HEK293 (cell line): ENCODE data around the gene ETV6.

ENCODE experiments used
- CTCF ChIA-PET: fragments of 350-600 bp; formaldehyde crosslinking; extraction: SDS; loops from one replicate; lab custom pipeline; 2021; ENCODE audit warnings: antibody characterized with exemption; lab: Yijun Ruan, JAX
- POLR2A ChIA-PET: fragments of 300-600 bp; formaldehyde crosslinking; extraction: SDS; loops from one replicate; lab custom pipeline; 2020; ENCODE audit warnings: antibody characterized with exemption, inconsistent platforms; lab: Yijun Ruan, JAX
- H3K27ac ChIP-seq: fragments of 200-500 bp; sonication (Bioruptor generic); 2 replicates; pipeline ENCODE4 v1.5.1; 2014; ENCODE audit warnings: low read depth, low read length, control low read depth, inconsistent platforms; ENCODE audit errors: extremely low read depth
- H3K36me3 ChIP-seq, 2 experiments: fragments of 200-500 bp in 1 of 2; sonication (Bioruptor generic) in 1 of 2; 1 replicate in 1 of 2; 2 replicates in 1 of 2; pipeline ENCODE4 v1.5.1; 2014 to 2017; ENCODE audit warnings: inconsistent platforms in 2 of 2, low read length in 2 of 2; ENCODE audit not compliant: control insufficient read depth in 2 of 2, insufficient read depth in 1 of 2
- H3K4me1 ChIP-seq: fragments of 200-500 bp; sonication (Bioruptor generic); 2 replicates; pipeline ENCODE4 v1.5.1; 2014; ENCODE audit warnings: mild to moderate bottlenecking, low read length, inconsistent platforms; ENCODE audit not compliant: control insufficient read depth, insufficient read depth
- H3K4me3 ChIP-seq: 2 replicates; pipeline ENCODE4 v1.5.1; 2011; ENCODE audit warnings: low read depth, mild to moderate bottlenecking, control low read depth, low read length, moderate library complexity
- H3K9me3 ChIP-seq: fragments of 200-500 bp; sonication (Bioruptor generic); 2 replicates; pipeline ENCODE4 v1.5.1; 2014; ENCODE audit warnings: low read depth, low read length, inconsistent platforms; ENCODE audit not compliant: control insufficient read depth, insufficient read depth
- GLIS1 ChIP-seq: fragments of 450-650 bp; formaldehyde crosslinking; IDR thresholded peaks from 2 replicates; pipeline ENCODE4 v1.5.1; 2016; ENCODE audit warnings: missing biosample characterization, missing genetic modification characterization
- ZBTB8A ChIP-seq: fragments of 450-650 bp; formaldehyde crosslinking; IDR thresholded peaks from 2 replicates; pipeline ENCODE4 v1.5.1; 2016; ENCODE audit warnings: missing biosample characterization, missing genetic modification characterization
- ZFHX2 ChIP-seq: fragments of 450-650 bp; formaldehyde crosslinking; conservative IDR thresholded peaks from 2 replicates; pipeline ENCODE4 v1.5.1; 2016; ENCODE audit warnings: missing biosample characterization, missing genetic modification characterization
- ZFP69B ChIP-seq: fragments of 450-650 bp; formaldehyde crosslinking; IDR thresholded peaks from 2 replicates; pipeline ENCODE4 v1.5.1; 2016; ENCODE audit warnings: missing biosample characterization, missing genetic modification characterization
- ZNF114 ChIP-seq: fragments of 450-650 bp; formaldehyde crosslinking; IDR thresholded peaks from 2 replicates; pipeline ENCODE4 v1.5.0; 2017; ENCODE audit warnings: missing biosample characterization, missing genetic modification characterization
- ZNF146 ChIP-seq: fragments of 450-650 bp; formaldehyde crosslinking; IDR thresholded peaks from 2 replicates; pipeline ENCODE4 v1.5.1; 2016; ENCODE audit warnings: missing biosample characterization, missing genetic modification characterization
- ZNF155 ChIP-seq: fragments of 450-650 bp; formaldehyde crosslinking; IDR thresholded peaks from 2 replicates; pipeline ENCODE4 v1.5.1; 2016; ENCODE audit warnings: missing biosample characterization, missing genetic modification characterization
- ZNF48 ChIP-seq: fragments of 450-650 bp; formaldehyde crosslinking; IDR thresholded peaks from 2 replicates; pipeline ENCODE4 v1.5.1; 2016; ENCODE audit warnings: missing biosample characterization, missing genetic modification characterization
- ZNF513 ChIP-seq: fragments of 450-650 bp; IDR thresholded peaks from 2 replicates; pipeline ENCODE4 v1.5.1; 2018; ENCODE audit warnings: missing biosample characterization, missing genetic modification characterization
- ZNF664 ChIP-seq: fragments of 450-650 bp; formaldehyde crosslinking; IDR thresholded peaks from 2 replicates; pipeline ENCODE4 v1.5.1; 2016; ENCODE audit warnings: missing biosample characterization, missing genetic modification characterization
- ZNF677 ChIP-seq: fragments of 450-650 bp; IDR thresholded peaks from 2 replicates; pipeline ENCODE4 v1.5.0; 2018; ENCODE audit warnings: missing biosample characterization, mild to moderate bottlenecking, missing genetic modification characterization, moderate library complexity
- TF ChIP-seq, protein P1 (sequence below): fragments of 450-650 bp; formaldehyde crosslinking; IDR thresholded peaks from 2 replicates; pipeline ENCODE4 v1.5.1; 2017; ENCODE audit warnings: missing biosample characterization, mild to moderate bottlenecking, missing genetic modification characterization, moderate library complexity
- TF ChIP-seq, protein P2 (sequence below): fragments of 450-650 bp; formaldehyde crosslinking; optimal IDR thresholded peaks from 2 replicates; pipeline ENCODE3; 2016; ENCODE audit warnings: missing biosample characterization, mild to moderate bottlenecking, missing genetic modification characterization
- TF ChIP-seq, protein P3 (sequence below): fragments of 450-650 bp; formaldehyde crosslinking; IDR thresholded peaks from 2 replicates; pipeline ENCODE4 v1.5.1; 2016; ENCODE audit warnings: missing biosample characterization, missing genetic modification characterization

Gene ETV6

DNA sequence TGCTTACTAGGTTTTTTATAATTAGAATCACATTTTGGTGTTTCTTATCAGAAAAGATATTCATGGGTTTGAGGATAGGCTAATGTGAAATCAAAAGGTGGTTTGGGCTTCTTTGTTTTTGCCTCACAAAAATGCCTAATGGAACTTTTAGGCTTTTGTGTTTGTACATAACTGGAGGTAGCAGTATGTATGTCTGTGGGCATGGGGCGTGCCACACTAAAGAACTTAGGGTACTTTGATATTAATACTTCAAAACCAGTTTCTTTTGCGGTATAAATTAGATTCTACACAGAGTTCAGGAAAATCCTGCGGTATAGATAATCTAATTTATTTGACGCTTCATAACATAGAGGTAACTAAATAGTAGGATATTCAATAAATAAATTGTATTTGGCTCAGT lies 1.9 kb downstream of the ETV6 start:
- peak overlapping the region; percentile 90 for H3K4me3 ChIP-seq
- no peak overlapping the region for H3K27ac ChIP-seq
- ChIA-PET CTCF (interaction anchor here (0.6 kb wide), 1 partner anchor 896 kb away, joined by 3 read pairs; no protein-coding TSS in a partner anchor), POLR2A (no interaction called here)
- no peaks in the 10 kb centered on the region for H3K9me3 ChIP-seq
- peaks cover 4% of the 10 kb centered on the region; the same call in 1 of the 2 replicates for H3K4me1 ChIP-seq
- H3K36me3 ChIP-seq: no peaks in the 10 kb centered on the region
- TF ChIP-seq ZNF664 (tag by site-specific recombination): no peak
- no peak for TF ChIP-seq ZNF677 (tag by site-specific recombination)
- TF ChIP-seq ZNF146: no peak
- TF ChIP-seq, protein P1, sequence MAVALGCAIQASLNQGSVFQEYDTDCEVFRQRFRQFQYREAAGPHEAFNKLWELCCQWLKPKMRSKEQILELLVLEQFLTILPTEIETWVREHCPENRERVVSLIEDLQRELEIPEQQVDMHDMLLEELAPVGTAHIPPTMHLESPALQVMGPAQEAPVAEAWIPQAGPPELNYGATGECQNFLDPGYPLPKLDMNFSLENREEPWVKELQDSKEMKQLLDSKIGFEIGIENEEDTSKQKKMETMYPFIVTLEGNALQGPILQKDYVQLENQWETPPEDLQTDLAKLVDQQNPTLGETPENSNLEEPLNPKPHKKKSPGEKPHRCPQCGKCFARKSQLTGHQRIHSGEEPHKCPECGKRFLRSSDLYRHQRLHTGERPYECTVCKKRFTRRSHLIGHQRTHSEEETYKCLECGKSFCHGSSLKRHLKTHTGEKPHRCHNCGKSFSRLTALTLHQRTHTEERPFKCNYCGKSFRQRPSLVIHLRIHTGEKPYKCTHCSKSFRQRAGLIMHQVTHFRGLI (tag by site-specific recombination): peak; percentile 49; the same call in 1 of the 2 replicates
- no peak for TF ChIP-seq ZNF513

DNA sequence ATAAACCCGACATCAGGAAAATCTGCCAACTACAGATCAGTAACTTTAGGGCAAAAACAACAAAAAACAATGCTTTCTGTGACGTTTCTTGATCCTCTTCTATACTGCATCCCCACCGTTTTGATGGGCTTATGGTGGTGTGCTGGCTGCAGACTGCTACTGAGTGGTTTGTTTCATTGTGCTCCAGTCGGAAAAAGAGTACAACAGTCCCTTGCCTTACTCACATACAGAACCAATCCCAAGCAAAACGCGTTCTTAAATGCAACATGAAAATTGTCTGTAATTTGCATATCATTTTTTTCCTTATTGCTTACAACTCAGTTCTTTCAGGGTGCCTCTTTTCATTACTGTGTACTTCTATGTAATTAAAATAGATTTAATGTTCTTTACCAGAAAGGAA lies 2.3 kb downstream of the ETV6 start:
- Histone ChIP-seq H3K4me1 (peaks cover 4% of the 10 kb centered on the region; the same call in 1 of the 2 replicates), H3K36me3 (no peaks in the 10 kb centered on the region), H3K27ac (no peak overlapping the region), H3K4me3 (peak overlapping the region; percentile 18), H3K9me3 (no peaks in the 10 kb centered on the region)
- ChIA-PET POLR2A (no interaction called here), CTCF (no interaction called here)
- TF ChIP-seq, protein P2, sequence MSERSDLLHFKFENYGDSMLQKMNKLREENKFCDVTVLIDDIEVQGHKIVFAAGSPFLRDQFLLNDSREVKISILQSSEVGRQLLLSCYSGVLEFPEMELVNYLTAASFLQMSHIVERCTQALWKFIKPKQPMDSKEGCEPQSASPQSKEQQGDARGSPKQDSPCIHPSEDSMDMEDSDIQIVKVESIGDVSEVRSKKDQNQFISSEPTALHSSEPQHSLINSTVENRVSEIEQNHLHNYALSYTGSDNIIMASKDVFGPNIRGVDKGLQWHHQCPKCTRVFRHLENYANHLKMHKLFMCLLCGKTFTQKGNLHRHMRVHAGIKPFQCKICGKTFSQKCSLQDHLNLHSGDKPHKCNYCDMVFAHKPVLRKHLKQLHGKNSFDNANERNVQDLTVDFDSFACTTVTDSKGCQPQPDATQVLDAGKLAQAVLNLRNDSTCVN (tag by site-specific recombination): no peak
- TF ChIP-seq GLIS1 (no peak), ZBTB8A (tag by site-specific recombination) (no peak), ZFP69B (tag by site-specific recombination) (no peak), ZNF155 (tag by site-specific recombination) (no peak), ZNF114 (tag by site-specific recombination) (no peak), ZFHX2 (tag by site-specific recombination) (no peak)
- TF ChIP-seq, protein P3, sequence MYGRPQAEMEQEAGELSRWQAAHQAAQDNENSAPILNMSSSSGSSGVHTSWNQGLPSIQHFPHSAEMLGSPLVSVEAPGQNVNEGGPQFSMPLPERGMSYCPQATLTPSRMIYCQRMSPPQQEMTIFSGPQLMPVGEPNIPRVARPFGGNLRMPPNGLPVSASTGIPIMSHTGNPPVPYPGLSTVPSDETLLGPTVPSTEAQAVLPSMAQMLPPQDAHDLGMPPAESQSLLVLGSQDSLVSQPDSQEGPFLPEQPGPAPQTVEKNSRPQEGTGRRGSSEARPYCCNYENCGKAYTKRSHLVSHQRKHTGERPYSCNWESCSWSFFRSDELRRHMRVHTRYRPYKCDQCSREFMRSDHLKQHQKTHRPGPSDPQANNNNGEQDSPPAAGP: no peak

- H3K9me3 ChIP-seq: no peaks in the 10 kb centered on the region
- no peak for TF ChIP-seq ZNF48 (tag by site-specific recombination)
- no peaks in the 10 kb centered on the region for H3K36me3 ChIP-seq
- peak overlapping the region; percentile 9 for H3K4me3 ChIP-seq
- H3K27ac ChIP-seq: no peak overlapping the region
- peaks cover 4% of the 10 kb centered on the region; the same call in 1 of the 2 replicates for H3K4me1 ChIP-seq
- ChIA-PET CTCF (no interaction called here), POLR2A (no interaction called here)
These were observed 3.0 kb downstream of the ETV6 start for GRCh38 chr12:11652351-11653040.
